ENCODE data around the gene PALLD. TPM values are rescaled to one million over a fixed set of nuclear protein-coding genes. Genes with fewer than 3 reads are reported as not detected.

Gene PALLD
- total and polyA plus RNA-seq, 12 donors, result 169 to 1,537 (median 667) TPM

DNA sequence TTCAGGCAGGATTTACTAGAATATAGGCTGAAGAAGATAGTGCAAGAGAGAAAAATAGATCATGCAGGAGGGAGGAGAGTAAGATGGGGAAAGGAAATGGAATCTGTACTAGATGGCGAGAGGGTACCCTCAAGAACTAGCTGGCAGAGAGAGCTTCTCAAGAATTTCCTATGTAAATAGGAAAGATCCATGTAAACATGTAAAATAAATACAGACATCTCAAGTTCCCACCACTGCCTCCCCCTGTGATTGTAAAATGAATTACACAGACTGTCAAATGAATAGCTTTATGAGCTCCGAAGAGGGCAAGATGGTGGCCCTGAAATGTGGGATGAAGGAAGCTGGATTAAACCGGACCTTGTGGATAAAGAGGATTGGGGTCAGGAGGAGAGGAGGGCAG is 178.0 kb downstream of the PALLD start:
- Histone ChIP-seq H3K36me3 (peaks cover 0 to 42% (median 0%) of the 10 kb centered on the region in 9 donors), H3K9me3 (no peaks in the 10 kb centered on the region), H3K4me1 (peaks cover 0 to 11% (median 0%) of the 10 kb centered on the region in 9 donors), H3K4me3 (no peak overlapping the region), H3K27ac (peak overlapping the region in 1 of 10 donors; percentile 44), H3K27me3 (no peaks in the 10 kb centered on the region)
- no peak for ATAC-seq
- TF ChIP-seq, protein P1, sequence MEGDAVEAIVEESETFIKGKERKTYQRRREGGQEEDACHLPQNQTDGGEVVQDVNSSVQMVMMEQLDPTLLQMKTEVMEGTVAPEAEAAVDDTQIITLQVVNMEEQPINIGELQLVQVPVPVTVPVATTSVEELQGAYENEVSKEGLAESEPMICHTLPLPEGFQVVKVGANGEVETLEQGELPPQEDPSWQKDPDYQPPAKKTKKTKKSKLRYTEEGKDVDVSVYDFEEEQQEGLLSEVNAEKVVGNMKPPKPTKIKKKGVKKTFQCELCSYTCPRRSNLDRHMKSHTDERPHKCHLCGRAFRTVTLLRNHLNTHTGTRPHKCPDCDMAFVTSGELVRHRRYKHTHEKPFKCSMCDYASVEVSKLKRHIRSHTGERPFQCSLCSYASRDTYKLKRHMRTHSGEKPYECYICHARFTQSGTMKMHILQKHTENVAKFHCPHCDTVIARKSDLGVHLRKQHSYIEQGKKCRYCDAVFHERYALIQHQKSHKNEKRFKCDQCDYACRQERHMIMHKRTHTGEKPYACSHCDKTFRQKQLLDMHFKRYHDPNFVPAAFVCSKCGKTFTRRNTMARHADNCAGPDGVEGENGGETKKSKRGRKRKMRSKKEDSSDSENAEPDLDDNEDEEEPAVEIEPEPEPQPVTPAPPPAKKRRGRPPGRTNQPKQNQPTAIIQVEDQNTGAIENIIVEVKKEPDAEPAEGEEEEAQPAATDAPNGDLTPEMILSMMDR (IDR thresholded peaks at IDR 0.05), result no peak
- DNase-seq, result no peak
- intact Hi-C loops (cut with DNase I), result no loop called here
- 58 to 75% methylated on average over 3 of the region's 3 CpGs for WGBS, 2 donors

DNA sequence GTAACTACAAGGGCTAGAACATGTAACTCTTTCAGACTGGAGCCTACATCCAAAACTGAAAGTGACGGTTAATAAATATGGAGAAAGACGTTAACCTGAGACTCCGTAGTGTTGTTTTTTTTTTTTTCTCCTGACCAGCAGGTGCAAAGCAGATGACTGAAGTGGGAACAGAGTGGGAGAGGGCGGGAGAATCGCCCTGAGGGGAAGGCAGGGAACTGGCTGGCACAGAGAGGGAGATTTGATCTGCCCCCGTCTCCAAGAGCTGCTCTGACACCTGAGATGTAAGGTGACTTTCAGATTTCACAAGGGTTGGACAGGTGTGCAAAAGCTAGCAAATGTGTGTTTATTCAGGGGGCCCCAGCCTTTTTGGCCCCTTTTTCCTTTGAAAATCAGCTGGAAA is 180.2 kb downstream of the PALLD start:
- Histone ChIP-seq H3K4me3 (no peak overlapping the region), H3K27ac (no peak overlapping the region), H3K36me3 (peaks cover 0 to 41% (median 0%) of the 10 kb centered on the region in 9 donors), H3K27me3 (no peaks in the 10 kb centered on the region), H3K9me3 (no peaks in the 10 kb centered on the region), H3K4me1 (peaks cover 0 to 11% (median 0%) of the 10 kb centered on the region in 9 donors)
- TF ChIP-seq, protein P1 (IDR thresholded peaks at IDR 0.05), result no peak
- intact Hi-C loops (cut with DNase I), result no loop called here
- WGBS, 2 donors, result 89 to 94% methylated on average over 6 of the region's 6 CpGs
- DNase-seq (no peak), ATAC-seq (no peak)

DNA sequence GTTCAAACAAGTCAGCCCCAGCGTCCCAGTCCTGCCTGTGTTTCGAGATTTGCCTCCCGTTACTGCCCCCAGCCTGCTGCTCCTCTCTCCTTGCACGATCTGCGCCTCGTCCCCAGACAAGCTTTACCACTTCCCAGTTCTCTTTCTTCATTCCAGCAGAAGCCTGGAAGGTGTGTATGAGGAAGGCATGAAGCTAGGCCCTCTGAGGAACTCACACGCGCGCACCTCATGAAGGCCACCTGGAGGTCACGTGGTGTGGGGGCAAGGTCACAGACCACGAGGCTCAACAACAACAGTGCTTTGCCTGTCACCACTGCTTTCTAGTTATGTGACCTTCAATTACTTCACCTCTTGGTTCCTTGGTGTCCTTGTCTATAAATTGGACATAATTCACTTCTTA is 181.0 kb downstream of the PALLD start:
- no peak for DNase-seq
- Histone ChIP-seq H3K36me3 (peaks cover 0 to 44% (median 4%) of the 10 kb centered on the region in 9 donors), H3K4me3 (no peak overlapping the region), H3K9me3 (no peaks in the 10 kb centered on the region), H3K27ac (peak overlapping the region in 1 of 10 donors; percentile 41), H3K4me1 (peaks cover 0 to 11% (median 0%) of the 10 kb centered on the region in 9 donors), H3K27me3 (no peaks in the 10 kb centered on the region)
- 89 to 92% methylated on average over 11 of the region's 11 CpGs for WGBS, 2 donors
- intact Hi-C loops (cut with DNase I), result no loop called here
- TF ChIP-seq, protein P1 (IDR thresholded peaks at IDR 0.05), result no peak
- ATAC-seq, result no peak

DNA sequence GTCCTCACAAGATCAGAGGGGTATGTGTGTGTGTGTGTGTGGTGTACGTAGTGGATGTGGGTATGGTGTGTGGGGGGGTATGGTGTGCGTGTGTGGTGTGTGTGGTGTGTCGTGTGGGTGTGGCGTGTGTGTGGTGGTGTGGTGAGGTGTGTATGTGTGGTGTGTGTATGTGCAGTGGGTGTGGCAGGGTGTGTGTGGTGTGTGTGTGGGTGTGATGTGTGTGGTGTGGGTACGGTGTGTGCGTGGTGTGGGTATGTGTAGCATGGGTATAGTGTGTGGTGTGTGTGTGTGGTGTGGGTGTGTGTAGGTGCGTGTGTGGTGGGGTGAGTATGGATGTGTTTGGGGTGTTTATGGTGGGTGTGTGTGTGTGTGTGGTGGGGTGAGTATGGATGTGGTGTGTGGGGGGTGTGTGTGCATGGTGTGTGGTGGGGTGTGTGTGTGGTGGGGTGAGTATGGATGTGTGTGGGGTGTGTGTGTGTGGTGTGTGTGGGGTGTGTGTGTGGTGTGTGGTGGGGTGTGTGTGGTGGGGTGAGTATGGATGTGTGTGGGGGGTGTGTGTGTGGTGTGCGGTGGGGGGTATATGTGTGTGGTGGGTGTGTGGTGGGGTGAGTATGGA is 182.0 kb downstream of the PALLD start:
- peaks cover 0 to 10% (median 0%) of the 10 kb centered on the region in 9 donors for H3K4me1 ChIP-seq
- no peaks in the 10 kb centered on the region for H3K27me3 ChIP-seq
- intact Hi-C loops (cut with DNase I), result no loop called here
- WGBS, 2 donors, result 97 to 98% methylated on average over 8 of the region's 8 CpGs
- H3K9me3 ChIP-seq, result no peaks in the 10 kb centered on the region
- no peak for DNase-seq
- TF ChIP-seq, protein P1 (IDR thresholded peaks at IDR 0.05), result no peak
- H3K4me3 ChIP-seq, result no peak overlapping the region
- H3K36me3 ChIP-seq, result peaks cover 0 to 47% (median 7%) of the 10 kb centered on the region in 9 donors
- ATAC-seq, result peak in 5 of 8 donors; percentile 18 to 66 (median 23)
- no peak overlapping the region for H3K27ac ChIP-seq
